Measurements from ENCODE around the gene PACRG. TPM values are rescaled to one million over a fixed set of nuclear protein-coding genes. Genes with fewer than 3 reads are reported as not detected.

PACRG gene
- total RNA-seq, 2 donors from 2014 or later = not detected

- no peak for ATAC-seq (replicated peaks in 1 of 2)
- no peak overlapping the region for H3K27ac Mint-ChIP-seq
Measured at GRCh38 chr6:163294734-163295133, 567.0 kb downstream of the PACRG start.

DNA sequence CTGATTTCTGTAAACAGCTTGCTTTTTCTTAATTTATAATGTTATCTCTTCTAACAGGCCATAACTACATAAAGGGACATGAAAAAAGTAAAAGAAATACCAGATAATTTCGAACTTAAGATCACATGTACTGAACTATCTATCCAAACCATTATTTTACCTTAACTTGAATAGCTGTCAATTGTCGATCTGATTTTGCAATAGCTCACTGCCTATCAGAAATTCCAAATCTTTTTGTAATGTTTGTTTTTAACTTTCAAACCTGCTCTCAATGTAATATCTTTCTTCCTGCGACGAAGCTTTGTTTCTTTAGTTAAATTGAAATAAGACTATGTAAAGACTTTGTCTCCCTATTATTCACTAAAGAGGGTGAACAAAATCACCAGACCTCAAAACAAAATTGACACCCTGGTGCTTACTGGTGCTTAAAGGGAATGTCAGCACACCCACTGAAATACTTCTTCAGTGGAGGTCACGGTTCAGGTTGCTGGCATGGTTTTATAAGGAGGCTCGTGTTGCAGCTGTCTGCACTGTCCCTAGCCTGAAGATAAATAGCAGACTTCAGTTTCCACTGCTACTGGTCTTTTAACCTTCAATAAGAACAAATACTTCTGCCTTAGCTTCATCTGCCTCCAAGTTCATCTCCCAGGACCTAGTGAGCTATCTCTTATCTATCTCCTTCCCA, 569.2 kb downstream of the PACRG start:
- Mint-ChIP-seq H3K27me3 (ENCODE audit: low read depth) (no peaks in the 10 kb centered on the region), H3K9me3 (no peaks in the 10 kb centered on the region), H3K4me1 (ENCODE audit: low read depth) (no peaks in the 10 kb centered on the region), H3K36me3 (ENCODE audit: insufficient read depth in 2 of 2) (no peaks in the 10 kb centered on the region), H3K4me3 (no peak overlapping the region), H3K27ac (no peak overlapping the region)
- no peak for DNase-seq
- no peak for ATAC-seq (replicated peaks in 1 of 2)

More at GRCh38 chr6:163294734-163295133, 567.0 kb downstream of the PACRG start:
- H3K4me3 Mint-ChIP-seq = no peak overlapping the region
- DNase-seq = no peak
- H3K36me3 Mint-ChIP-seq (ENCODE audit: insufficient read depth in 2 of 2) = no peaks in the 10 kb centered on the region
- no peaks in the 10 kb centered on the region for H3K9me3 Mint-ChIP-seq
- H3K27me3 Mint-ChIP-seq (ENCODE audit: low read depth) = no peaks in the 10 kb centered on the region
- H3K4me1 Mint-ChIP-seq (ENCODE audit: low read depth) = no peaks in the 10 kb centered on the region

- Mint-ChIP-seq H3K4me3 (no peak overlapping the region), H3K27ac (no peak overlapping the region), H3K4me1 (ENCODE audit: low read depth) (no peaks in the 10 kb centered on the region), H3K9me3 (no peaks in the 10 kb centered on the region), H3K27me3 (ENCODE audit: low read depth) (no peaks in the 10 kb centered on the region), H3K36me3 (ENCODE audit: insufficient read depth in 2 of 2) (no peaks in the 10 kb centered on the region)
- ATAC-seq (replicated peaks in 1 of 2) (no peak), DNase-seq (no peak)
Measured at GRCh38 chr6:163298079-163298830, 570.5 kb downstream of the PACRG start.

DNA sequence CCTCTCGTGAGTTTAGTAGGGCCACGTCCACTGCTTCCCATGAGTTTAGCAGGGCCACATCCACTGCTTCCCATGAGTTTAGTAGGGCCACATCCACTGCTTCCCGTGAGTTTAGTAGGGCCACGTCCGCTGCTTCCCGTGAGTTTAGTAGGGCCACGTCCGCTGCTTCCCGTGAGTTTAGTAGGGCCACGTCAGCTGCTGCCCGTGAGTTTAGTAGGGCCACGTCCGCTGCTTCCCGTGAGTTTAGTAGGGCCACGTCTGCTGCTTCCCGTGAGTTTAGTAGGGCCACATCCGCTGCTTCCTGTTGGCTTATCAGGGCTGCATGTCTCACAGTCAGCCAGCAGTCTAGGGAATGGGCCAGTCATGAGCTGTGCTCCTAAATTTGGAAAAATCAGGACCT, 573.1 kb downstream of the PACRG start:
- DNase-seq (no peak), ATAC-seq (replicated peaks in 1 of 2) (no peak)
- H3K4me1 Mint-ChIP-seq (ENCODE audit: low read depth) = no peaks in the 10 kb centered on the region
- H3K27me3 Mint-ChIP-seq (ENCODE audit: low read depth) = peaks cover 7% of the 10 kb centered on the region
- no peaks in the 10 kb centered on the region for H3K36me3 Mint-ChIP-seq (ENCODE audit: insufficient read depth in 2 of 2)
- no peak overlapping the region for H3K4me3 Mint-ChIP-seq
- no peak overlapping the region for H3K27ac Mint-ChIP-seq
- H3K9me3 Mint-ChIP-seq = no peaks in the 10 kb centered on the region

DNA sequence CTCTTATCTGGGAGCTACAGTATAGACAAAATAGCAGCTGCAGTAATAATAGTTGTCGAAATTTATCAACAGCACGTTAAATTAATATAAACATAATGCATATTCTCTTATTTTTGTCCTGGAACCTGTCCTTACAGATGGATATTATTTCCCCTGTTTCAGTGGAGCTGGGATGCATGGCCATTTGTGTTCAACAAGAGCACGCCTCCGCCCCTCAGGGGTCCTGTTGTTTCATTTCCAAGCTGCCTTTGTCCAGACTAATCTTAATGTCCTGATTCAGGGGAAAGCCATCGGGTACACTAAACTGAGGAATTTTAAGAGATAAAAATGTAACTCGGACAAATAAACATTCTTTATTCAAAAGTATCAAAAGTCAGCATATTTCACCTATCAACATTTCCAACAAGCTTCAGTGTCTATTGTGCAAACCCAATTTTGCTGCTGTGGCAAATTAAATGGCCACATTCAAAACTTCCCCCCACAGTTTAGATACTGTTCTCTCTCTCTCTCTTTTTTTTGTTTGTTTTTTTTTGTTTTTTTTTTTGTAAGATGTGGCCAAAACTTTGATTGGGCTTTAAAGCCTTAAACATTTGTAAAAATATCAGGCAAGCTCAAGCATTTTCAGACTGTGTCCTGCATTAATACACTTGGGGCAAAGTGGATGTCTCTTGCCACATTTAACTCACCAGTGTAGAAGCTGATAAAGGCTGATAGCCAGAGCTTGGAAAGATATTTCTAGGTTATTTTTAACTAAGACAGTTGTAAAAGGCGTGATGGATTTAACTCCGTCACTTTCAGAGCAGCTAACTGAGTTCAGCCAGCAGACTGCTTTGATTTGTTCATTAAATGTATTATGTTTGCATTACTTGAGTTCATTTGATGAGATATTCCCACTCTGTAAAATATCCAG, 574.2 kb downstream of the PACRG start:
- no peaks in the 10 kb centered on the region for H3K9me3 Mint-ChIP-seq
- no peak overlapping the region for H3K27ac Mint-ChIP-seq
- H3K4me3 Mint-ChIP-seq = no peak overlapping the region
- no peaks in the 10 kb centered on the region for H3K4me1 Mint-ChIP-seq (ENCODE audit: low read depth)
- DNase-seq (no peak), ATAC-seq (replicated peaks in 1 of 2) (no peak)
- peaks cover 7% of the 10 kb centered on the region for H3K27me3 Mint-ChIP-seq (ENCODE audit: low read depth)
- H3K36me3 Mint-ChIP-seq (ENCODE audit: insufficient read depth in 2 of 2) = no peaks in the 10 kb centered on the region

DNA sequence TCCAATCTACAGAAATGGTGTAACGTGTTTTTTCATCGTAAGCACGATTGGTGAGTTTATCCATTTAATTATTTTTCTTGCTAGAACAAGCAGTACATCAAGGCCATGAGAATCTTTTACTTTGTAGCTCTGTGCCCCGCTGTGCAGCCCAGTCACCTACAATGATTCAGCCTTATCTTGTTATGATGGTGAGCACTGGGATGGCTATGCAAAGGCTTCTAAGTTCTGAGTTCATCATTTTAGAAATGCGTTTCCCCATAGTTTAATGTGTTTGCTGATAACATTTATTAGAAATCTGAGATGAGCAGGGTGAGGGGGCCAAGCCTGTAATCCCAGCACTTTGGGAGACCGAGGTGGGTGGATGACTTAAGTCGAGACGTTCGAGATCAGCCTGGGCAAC, 575.0 kb downstream of the PACRG start:
- Mint-ChIP-seq H3K27me3 (ENCODE audit: low read depth) (peaks cover 7% of the 10 kb centered on the region), H3K36me3 (ENCODE audit: insufficient read depth in 2 of 2) (no peaks in the 10 kb centered on the region), H3K4me3 (no peak overlapping the region), H3K27ac (no peak overlapping the region), H3K4me1 (ENCODE audit: low read depth) (no peaks in the 10 kb centered on the region), H3K9me3 (no peaks in the 10 kb centered on the region)
- no peak for DNase-seq
- ATAC-seq (replicated peaks in 1 of 2) = no peak

DNA sequence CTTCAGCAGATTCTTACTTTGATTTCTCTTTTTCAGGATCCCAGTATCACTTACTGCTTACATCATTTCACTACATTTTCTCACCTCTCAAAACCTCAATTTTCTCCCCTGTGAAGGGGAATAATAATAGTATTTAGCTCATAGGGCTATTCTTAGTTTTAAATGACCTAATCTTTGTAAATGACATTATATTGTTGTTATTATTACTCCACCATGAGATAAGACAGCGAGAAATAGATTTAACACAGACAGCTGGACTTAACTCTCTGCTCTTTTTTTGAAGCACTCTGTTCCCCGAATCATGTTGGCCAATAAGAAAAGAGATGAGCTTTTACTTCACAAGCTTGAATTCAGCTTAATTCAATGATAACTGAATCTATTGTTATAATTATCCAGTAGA, 578.2 kb downstream of the PACRG start:
- Mint-ChIP-seq H3K9me3 (no peaks in the 10 kb centered on the region), H3K27me3 (ENCODE audit: low read depth) (peaks cover 11% of the 10 kb centered on the region), H3K4me1 (ENCODE audit: low read depth) (no peaks in the 10 kb centered on the region), H3K4me3 (no peak overlapping the region), H3K27ac (no peak overlapping the region), H3K36me3 (ENCODE audit: insufficient read depth in 2 of 2) (no peaks in the 10 kb centered on the region)
- no peak for ATAC-seq (replicated peaks in 1 of 2)
- no peak for DNase-seq

- no peak overlapping the region for H3K27ac Mint-ChIP-seq
- no peaks in the 10 kb centered on the region for H3K9me3 Mint-ChIP-seq
- ATAC-seq (replicated peaks in 1 of 2) (no peak), DNase-seq (no peak)
- no peak overlapping the region for H3K4me3 Mint-ChIP-seq
- no peaks in the 10 kb centered on the region for H3K36me3 Mint-ChIP-seq (ENCODE audit: insufficient read depth in 2 of 2)
- H3K27me3 Mint-ChIP-seq (ENCODE audit: low read depth) = peaks cover 28% of the 10 kb centered on the region
- no peaks in the 10 kb centered on the region for H3K4me1 Mint-ChIP-seq (ENCODE audit: low read depth)
Measured at GRCh38 chr6:163308629-163309440, 581.1 kb downstream of the PACRG start.

DNA sequence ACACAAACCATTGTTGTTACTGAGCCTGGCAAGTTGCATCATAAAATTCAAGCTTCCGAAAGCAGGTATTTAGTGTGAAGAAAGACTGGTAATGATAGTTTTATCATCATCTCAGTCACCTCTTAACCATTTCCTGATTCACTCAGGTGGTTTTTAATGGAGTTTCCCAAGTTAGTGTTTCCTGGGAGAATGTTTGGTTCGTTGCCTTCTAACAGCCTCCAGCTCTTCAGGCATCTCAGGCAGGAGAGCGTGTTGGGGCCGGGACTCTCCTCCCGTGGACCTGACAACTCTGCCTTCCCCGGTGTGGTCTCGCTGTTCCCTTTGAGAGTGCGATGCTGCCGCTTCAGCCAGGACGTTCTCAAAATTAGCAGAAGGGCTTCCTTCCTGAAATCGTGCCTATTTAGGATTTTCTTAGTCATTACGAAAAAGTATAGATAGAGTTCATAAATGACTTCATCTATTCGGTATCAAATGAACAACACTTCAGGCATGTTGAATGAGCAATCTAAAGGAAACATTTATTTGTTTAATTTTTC, 581.8 kb downstream of the PACRG start:
- DNase-seq = no peak
- H3K27ac Mint-ChIP-seq = no peak overlapping the region
- peaks cover 30% of the 10 kb centered on the region for H3K27me3 Mint-ChIP-seq (ENCODE audit: low read depth)
- H3K4me1 Mint-ChIP-seq (ENCODE audit: low read depth) = no peaks in the 10 kb centered on the region
- no peaks in the 10 kb centered on the region for H3K36me3 Mint-ChIP-seq (ENCODE audit: insufficient read depth in 2 of 2)
- no peak for ATAC-seq (replicated peaks in 1 of 2)
- H3K4me3 Mint-ChIP-seq = no peak overlapping the region
- H3K9me3 Mint-ChIP-seq = no peaks in the 10 kb centered on the region

- no peak for ATAC-seq (replicated peaks in 1 of 2)
- DNase-seq = no peak
- Mint-ChIP-seq H3K4me1 (ENCODE audit: low read depth) (no peaks in the 10 kb centered on the region), H3K4me3 (no peak overlapping the region), H3K9me3 (no peaks in the 10 kb centered on the region), H3K27me3 (ENCODE audit: low read depth) (peaks cover 30% of the 10 kb centered on the region), H3K27ac (no peak overlapping the region), H3K36me3 (ENCODE audit: insufficient read depth in 2 of 2) (no peaks in the 10 kb centered on the region)
Measured at GRCh38 chr6:163310096-163310972, 582.6 kb downstream of the PACRG start.

DNA sequence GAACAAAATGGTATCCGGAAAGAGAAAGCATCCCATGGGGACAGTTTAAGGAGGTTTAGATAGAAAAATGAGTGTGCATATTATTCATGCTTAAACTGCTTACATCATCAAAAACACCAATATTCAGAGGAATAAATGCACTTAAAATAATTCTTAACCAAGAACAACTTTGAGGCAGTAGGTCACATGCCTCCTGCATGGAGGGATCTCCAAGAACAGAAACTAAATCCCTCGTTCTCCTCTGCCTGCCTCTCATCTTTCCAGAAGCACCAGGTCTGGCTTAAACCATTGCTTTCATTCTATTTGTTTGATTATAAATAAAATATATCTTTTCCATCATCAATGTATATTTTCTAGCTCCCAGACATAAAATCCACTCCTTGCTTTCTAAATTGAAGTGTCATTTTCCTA, 583.2 kb downstream of the PACRG start:
- Mint-ChIP-seq H3K27me3 (ENCODE audit: low read depth) (peaks cover 35% of the 10 kb centered on the region), H3K27ac (no peak overlapping the region), H3K4me1 (ENCODE audit: low read depth) (no peaks in the 10 kb centered on the region), H3K4me3 (no peak overlapping the region), H3K9me3 (no peaks in the 10 kb centered on the region), H3K36me3 (ENCODE audit: insufficient read depth in 2 of 2) (no peaks in the 10 kb centered on the region)
- no peak for DNase-seq
- no peak for ATAC-seq (replicated peaks in 1 of 2)

DNA sequence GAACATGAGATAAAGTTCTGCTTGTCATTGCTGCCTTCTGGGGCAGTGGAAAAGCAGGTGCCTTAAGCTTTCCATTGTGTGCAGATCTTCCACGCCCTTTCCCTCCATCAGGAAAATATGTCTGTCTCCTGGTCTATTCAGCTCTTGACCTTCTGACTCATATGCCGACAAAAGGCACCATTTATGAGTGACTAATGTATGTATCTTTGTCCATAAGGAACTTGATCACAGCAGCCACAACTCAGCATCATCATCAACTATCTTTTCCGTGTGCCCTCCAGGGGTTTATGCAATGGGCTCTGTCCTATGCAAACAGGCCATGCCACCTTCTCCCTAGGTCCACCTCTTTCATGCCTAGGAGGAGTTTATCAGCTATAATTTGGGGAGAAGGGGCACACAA, 584.1 kb downstream of the PACRG start:
- no peaks in the 10 kb centered on the region for H3K9me3 Mint-ChIP-seq

More for the DNA sequence above, 584.1 kb downstream of the PACRG start:
- ATAC-seq (replicated peaks in 1 of 2) = no peak
- no peak for DNase-seq
- no peaks in the 10 kb centered on the region for H3K4me1 Mint-ChIP-seq (ENCODE audit: low read depth)
- no peaks in the 10 kb centered on the region for H3K36me3 Mint-ChIP-seq (ENCODE audit: insufficient read depth in 2 of 2)
- no peak overlapping the region for H3K4me3 Mint-ChIP-seq
- H3K27ac Mint-ChIP-seq = no peak overlapping the region
- peaks cover 35% of the 10 kb centered on the region for H3K27me3 Mint-ChIP-seq (ENCODE audit: low read depth)
